Cortex of kidney (tissue), 1 donor: ENCODE data around the gene STAMBPL1.
"Not testable (repeated sequence)": the region's sequence is repeated elsewhere in the genome, so short reads cannot be mapped to it uniquely, and the experiment has no call there.

Experiments used
- DNase-seq: peaks from one replicate; lab custom pipeline; 2025; lab: John Stamatoyannopoulos, UW

The STAMBPL1 gene

DNA sequence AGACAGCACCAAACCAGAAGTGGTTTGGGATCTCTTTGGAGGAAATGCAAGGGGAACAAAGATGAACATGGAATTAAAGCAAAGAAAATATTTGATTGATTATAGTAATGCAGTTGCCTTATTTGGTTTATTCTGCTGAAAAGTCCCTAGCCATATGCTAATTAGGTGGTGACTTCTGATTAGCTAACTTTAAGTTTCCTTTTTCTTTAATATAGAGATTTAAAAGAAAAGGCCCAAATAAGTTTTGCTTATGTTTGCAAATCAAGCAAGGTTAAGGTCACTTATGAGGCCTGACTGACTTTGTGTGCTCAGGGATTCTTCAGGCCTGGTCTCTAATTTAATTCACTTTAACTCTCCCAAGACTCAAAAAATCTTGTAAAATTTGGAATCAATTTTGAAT, 22.2 kb upstream of the STAMBPL1 start:
- no peak for DNase-seq

DNA sequence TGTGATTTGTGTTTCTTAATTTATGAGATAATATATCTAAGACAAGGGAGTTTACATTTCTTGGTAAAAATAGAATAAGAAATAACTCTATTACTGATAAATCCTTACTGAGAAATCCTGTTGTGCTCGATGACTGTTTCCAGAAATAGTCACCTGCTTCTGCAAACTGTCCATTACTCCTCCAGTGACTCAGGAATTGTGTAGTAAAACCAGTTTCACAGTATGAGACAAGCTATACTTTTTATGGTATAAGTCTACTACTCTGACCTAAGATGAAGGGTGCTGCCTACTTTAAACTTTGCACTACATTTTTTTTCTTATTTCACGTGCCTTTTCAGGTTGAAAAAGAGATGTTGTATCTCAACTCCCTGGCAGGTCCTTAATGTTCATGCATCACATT, 21.6 kb upstream of the STAMBPL1 start:
- DNase-seq: no peak

DNA sequence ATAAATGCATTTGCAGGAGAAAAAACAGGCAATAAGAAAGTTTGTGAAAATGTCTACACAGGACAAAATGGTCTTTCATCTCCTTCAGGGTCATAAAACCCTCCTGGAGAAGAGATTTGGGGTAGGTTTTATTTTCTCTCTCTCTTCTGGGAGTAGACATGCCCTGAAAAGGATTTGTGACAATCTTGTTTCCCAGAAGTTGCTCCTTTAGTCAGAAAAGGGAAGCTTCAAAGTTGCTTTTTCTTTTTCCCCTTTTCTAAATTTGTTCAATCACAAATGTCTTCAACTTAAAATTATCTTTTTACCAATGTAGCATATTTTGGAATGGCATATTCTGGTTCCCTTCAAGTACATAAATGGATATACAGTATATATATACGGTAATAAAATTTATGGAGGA, 19.0 kb upstream of the STAMBPL1 start:
- DNase-seq: no peak

DNA sequence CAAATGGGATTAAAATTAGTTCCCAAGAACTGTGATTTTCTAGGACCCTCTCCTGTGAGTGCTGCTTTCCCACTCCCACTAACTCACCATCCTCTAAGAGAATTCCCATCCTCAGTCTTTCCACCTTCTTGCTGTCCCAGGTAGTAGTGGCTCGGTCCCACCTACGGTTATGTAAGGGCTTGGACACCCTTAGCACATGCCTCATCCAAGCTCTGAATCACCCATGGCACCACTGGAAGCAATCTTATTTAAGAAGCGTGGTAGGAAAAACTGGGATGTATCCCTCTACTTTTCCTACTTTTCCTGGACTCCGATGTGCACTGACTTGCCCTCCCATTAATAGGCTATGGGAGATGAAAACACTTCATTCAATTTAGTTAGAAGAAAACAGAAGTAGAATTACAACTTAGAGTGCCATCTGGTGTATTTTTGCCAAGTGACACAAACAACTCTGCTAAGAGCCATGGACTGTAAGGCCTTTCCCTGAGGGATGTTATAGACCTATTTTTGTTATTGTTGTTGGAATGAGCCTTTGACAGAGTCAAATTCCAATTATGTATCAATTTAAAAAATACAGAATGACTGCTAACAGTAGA, 14.7 kb upstream of the STAMBPL1 start:
- no peak for DNase-seq

DNA sequence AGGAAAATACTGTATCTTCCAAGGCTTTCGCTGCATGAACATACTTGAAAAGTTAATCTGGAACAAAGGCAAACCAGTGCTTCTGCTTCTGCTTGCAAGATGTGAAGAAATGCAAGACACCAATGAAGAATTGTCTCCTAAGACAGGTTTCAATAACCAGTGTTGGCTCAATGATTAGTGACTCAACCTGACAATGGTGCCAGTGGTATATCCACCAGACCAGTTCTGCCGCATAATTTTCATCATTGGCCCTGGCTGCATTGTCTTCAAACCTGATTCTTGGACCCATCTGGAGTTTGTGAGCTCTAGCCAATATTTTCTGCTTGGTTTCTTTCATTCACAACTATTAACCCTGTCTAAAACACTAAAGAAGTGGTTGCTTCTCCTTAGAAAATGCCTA, 13.6 kb upstream of the STAMBPL1 start:
- DNase-seq: no peak

DNA sequence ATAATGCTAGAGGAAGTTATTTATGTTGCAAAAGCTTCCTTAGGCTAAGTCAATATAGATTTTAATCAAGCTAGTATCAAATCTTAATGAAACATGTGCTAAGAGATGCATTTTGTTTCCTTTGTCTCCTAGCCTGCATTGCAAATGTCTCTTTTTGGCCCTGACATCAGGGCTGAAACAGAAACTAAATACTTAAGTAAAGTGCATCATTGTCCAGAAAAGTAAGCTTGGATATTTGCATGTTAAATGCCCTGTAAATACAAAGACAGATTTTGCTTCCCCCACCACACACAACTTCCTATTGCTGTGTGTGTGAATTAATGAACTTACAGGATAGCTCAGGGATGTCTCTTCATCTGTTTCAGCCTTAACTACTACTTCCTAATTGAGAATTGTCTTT, 10.0 kb upstream of the STAMBPL1 start:
- no peak for DNase-seq

DNA sequence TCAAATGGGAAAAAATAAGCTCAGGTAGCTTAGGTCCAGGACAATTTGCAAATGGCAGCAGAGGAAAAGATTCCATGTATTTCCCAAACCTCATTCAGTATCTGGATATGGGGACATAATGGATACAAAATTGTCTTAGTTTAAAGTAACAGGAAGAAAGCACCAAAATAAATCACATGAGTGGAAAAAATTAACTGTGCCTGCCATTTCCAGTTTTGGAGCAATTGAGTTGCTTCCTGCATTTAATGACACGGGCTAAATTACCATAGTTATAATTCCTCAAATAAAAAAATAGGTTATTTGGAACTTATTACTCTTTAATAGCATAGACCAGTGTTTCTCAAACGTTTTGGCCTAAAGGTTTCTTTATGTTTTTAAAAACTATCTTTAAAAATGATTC, 6.3 kb upstream of the STAMBPL1 start:
- DNase-seq: no peak

DNA sequence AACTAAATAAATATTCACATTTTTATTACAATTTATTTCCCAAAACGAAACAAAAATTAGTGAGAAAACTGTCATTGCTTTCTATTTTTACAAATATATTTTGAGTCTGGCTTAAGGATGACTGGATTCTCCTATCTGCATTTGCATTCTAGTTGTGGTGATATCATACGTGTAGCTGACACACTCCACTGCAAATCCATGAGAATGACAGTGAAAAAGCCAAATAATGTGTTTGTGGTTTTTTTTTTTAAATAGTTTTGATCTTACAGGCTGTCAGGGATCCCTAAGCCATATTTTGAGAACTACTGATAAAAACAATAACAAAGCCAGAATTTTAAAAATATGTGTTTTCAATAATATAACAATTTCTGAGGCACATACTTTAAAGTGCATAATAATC, 5.8 kb upstream of the STAMBPL1 start:
- no peak for DNase-seq

DNA sequence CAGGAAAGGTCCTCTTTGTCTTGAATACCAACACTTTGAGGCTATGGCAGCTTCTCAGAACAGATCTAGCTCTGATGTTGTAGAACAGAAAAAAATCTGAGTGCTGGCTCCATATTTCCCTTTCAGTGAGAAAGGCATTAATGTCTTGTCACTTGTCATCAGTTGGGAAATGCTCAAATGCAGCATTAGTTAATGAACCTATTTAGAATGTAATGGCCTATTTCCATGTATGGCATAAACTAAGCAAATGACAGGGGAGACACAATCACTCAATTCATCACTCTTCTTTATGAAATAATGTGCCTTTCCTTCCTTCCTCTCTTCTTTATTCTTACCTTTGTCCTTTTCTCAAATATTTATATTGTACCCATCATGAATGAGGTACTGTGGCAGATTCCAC, 5.0 kb upstream of the STAMBPL1 start:
- DNase-seq: no peak

DNA sequence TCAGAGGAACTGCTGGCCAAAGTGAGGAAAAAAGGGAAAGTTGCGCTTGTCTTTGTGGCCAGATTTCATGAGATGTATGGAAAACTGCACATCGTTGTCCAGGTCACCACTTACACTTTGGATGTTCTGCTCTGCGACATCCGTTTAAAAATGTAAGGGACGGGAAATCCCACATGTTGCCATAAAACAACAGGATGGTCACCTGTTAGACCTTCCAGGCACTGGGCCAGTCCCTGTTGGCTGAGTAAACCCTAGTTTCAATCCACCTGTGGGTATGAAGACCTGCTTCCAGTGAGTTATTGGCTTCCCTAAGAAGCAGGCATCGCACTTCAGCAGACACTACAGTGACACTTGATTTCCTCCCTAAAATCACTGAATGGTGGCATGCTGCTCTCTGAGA, 2.7 kb upstream of the STAMBPL1 start:
- no peak for DNase-seq

DNA sequence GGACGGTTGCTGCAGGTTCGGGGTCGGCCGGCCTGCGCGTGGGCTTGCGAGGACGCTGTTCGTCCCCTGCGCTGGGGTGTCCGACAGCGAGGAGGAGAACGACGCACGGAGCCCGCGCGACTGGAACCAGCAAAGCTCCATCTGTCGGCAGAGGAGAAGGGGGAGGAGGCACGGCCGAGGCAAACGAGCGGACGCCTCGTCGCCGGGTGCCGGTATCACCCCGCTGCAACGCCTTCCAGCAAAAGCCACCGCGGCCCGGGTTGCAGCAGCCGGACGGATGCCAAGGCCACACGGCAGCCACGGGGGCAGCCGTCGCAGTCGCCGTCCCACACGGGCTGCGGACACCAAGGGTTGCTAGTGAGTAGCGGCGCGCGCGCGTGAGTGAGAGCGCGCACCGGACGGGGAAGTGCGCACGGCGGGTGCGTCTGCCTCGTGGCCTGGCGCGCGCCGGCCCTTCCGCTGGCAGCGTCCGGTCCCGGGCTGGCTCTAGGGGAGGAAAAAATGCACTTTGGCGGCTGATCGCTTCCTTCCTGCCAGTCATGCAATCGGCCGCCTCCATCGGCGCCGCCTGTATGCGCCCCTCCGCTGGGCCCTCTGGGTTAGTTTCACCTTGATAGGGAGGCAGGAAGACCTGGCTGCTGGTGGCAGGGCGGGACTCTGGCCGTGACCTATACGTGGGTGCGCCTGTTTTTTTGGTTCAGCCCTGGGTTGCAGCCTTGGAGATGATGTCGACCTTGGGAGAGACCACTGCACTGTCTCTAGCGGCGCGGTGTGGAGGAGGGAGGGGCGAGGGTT, 434 bp downstream of the STAMBPL1 start:
- DNase-seq: no peak

DNA sequence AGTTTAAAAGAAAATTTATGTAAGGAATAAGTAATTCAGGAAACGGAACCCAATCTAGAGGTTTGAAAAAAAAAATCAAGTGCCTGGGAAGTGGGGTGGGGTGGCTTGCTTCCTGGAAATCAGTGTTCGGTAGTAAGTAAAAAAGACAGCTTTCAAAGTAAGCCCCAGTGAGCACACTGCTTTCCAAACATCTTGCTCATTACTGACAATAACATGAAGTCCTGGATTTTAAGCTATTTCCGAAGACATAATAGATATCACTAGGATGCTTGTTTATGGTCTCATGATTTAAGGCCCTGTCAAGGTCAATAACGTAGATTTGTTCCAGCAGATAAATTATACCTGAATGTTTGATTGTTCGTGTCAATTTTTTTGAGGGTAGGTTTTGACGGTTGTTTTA, 1.3 kb downstream of the STAMBPL1 start:
- DNase-seq: no peak

DNA sequence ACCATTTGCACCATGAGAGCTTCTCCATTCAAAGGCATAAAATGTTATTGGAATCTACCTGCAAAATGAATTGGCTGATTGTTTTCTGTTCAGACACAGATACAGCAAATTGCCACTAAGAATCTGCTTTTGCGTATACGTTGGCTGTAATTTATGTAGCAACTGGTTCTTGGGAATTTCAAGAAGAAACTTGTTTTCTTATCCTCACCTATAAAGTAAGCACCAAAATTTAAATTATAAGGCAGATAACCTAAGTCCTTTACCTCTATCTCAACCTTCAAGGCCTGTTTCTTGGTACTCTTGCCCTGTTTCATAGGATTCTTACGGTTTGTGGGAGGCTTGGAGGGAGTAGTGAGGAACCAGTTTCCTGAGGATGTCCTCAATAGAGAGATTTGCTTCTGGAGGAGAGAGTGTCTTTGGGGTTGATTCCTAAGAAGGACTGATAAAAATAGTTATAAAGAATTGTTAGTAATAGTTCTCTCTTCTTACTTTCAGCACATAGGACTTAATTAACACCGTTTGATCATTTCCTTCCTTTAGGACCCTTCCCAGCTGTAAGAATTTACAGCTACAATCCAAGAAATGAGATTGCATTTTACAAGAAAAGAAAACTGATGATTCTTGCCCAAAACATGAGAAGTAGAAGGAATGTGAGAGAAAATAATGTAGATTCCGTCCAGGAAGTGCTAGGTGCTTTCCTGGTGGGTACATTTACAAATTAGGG, 2.0 kb downstream of the STAMBPL1 start:
- no peak for DNase-seq

DNA sequence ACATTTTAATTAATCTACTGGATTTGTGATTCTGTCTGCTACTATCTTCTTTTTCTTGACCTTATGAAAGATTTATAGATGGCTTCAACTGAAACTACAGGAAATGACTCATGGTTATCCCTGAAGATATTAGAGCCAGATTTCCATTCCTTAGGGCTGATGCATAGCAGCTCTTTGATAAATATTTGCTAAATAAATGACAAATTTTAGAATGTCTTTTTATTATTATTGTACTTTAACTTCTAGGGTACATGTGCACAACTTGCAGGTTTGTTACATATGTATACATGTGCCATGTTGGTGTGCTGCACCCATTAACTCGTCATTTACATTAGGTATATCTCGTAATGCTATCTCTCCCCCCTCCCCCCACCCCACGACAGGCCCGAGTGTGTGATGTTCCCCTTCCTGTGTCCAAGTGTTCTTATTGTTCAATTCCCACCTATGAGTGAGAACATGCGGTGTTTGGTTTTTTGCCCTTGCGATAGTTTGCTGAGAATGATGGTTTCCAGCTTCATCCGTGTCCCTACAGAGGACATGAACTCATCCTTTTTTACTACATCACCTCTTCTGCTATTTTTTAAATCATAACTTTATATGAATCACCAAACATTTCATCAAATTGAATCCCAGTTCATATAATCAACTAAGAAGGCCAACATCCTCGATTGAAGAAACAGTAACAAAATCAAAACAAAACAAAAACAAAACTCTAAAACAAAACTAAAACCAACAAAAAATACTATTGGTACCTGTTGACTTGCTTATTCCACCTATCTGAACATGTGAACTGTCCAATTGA, 2.8 kb downstream of the STAMBPL1 start:
- DNase-seq: not testable (repeated sequence)

DNA sequence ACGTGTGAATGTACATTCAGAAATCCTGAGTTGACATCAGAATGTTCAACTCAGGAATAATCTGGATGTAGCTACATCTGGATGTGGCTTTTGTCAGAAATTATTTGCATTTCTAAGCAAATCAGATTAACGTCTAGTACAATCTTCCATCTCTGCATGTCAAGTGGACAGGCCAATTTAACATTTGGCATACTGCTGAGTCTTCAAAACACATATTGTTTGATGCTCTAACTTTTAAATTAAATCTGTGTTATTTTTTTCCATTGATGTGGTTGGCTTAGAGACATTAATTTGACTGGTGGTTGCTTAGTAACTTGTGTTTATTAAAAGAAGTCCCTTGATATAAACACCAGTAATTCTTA, 3.4 kb downstream of the STAMBPL1 start:
- no peak for DNase-seq

DNA sequence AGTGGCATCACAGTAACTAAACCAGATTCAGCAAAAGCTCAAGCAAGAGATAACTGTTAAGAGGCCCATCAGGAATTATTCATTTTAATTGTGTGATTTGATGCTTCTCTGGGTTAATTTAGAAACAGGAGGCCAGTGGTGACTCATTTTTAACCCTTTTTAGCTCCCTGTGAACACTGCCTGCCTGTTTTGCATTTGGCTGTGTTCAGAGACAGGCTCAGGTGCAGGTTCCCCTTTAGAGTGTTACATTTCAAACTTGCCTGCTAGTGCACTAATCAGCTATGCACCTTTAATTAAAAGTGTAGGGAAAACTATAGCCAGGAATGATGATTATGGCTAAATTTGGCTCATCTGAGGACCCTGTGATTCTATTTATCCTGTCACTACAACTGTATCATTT, 6.5 kb downstream of the STAMBPL1 start:
- DNase-seq: no peak

DNA sequence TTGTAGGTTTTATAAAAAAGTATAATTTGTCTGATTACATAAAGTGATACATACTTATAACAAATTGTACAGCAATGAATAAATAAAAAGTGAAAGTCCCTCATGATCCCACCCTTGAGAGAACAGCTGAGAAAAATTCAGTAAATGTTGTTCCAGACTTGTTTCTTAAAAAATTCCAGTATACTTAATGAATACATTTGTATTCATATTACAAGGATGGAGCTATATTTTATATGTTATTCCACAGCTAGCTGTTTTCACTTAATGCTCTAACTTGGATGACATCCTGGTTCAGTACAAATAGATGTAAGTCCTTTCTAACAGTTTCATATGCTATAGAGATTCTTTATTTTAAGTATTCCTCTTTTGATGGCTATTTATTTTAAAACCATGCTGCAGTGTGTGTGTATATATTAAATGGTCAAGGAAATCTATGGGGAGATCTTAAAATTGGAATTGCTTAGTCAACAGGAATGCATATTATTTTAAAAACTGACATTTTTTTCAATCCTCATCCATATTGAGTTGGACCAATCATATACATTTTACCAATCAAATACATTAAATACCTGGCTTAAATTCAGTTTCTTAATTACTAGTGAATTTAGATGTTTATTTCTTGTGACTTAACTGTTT, 8.9 kb downstream of the STAMBPL1 start:
- no peak for DNase-seq

DNA sequence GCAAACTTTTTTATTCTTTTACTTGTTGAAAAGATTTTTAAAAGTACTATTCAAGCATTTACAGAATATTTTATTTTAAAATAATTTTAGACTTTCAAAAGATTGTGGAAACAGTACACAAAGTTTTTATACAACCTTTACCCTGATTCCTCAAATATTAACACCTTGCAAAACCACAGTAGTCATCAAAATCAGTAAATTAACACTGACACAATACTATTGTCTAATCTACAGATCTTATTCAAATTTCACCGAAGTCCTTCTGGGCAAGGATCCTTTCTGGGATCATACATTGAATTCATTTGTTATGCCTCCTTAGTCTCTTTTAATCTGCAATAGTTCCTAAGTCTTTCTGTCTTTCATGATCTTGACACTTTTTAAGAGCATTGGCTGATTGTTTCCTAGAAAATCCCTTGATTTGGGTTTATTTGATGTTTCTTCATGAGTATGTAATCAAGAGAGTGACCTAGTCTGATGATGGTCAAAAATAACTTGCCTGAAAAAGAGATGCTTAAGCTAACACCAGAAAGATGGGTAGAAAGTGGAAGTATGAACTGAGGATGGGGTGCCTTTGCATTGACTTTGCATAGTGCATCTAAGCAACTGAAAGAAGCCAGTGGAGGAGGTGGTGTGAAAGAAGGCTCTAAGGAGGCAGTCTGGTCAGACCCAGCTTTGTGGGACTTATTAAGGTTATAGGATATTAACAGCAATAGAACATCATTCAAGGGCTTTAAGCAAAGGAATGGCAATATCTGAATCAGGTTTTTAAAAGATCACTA, 9.7 kb downstream of the STAMBPL1 start:
- no peak for DNase-seq

DNA sequence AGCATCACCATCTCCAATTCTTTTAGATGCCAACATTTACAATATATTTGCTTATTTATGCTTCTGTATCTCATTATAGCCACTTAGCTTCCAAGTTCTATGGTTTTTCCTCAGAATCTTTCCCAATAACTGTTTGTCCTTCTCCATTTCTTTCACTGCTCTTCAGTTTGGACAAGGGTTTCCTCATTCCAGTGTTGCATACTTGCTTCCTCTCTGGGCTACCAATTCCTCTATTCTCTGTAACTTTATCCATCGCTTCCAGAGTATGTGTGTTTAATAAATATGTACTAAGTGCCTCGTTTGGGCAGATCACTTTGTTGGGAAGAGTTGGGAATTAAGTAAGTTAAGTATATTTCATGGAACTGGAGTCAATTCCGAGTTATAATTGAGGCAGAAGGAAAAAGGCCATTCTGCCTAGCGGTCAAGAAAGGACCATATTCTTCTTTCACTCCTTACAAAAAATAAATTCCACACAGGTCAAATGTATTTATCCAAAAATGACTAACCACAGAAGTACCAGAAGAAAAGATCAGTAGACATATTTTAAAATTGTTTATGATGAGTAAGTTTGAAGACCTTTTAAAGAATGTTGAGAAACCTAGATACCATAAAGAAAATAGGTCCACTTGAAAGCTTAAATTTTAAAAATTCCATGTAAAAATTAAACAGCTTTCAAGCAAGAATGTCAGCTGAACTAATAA, 10.8 kb downstream of the STAMBPL1 start:
- DNase-seq: no peak

DNA sequence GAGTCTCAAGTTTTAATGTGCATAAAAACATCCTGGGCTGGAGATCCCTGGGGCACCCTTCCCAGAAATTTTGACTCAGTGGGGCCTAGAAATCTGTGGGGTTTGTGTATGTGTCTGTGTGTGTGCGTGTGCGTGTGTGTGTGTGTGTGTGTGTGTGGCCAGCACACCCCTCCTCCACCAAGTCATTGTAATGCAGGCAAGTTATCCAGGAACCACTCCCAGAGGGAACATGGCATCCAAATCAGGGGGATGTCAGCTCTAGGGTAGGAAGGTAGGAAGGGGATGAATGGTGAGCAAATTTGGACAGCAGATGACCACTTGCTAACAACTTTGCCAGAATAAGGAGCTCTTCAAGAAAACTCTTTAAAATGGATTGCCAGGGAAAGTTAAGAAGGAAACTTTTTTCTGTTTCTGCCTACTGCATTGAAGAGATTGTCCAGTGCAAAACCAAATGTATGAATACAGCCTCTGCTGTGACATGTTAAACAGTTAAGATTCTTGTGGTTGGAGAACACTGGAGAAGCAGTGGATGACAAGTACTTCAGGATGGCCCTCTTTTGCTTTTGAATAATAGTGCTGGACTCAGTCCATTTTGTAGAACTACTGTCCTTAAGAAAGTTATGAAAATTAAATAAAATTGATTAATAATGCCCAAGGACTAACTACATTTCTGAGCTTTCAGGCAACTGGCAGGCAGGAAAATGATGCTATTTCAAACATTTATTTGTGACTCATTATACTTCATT, 12.3 kb downstream of the STAMBPL1 start:
- no peak for DNase-seq
